ENCODE data around the gene LONRF2.

- TF ChIP-seq, protein P1, sequence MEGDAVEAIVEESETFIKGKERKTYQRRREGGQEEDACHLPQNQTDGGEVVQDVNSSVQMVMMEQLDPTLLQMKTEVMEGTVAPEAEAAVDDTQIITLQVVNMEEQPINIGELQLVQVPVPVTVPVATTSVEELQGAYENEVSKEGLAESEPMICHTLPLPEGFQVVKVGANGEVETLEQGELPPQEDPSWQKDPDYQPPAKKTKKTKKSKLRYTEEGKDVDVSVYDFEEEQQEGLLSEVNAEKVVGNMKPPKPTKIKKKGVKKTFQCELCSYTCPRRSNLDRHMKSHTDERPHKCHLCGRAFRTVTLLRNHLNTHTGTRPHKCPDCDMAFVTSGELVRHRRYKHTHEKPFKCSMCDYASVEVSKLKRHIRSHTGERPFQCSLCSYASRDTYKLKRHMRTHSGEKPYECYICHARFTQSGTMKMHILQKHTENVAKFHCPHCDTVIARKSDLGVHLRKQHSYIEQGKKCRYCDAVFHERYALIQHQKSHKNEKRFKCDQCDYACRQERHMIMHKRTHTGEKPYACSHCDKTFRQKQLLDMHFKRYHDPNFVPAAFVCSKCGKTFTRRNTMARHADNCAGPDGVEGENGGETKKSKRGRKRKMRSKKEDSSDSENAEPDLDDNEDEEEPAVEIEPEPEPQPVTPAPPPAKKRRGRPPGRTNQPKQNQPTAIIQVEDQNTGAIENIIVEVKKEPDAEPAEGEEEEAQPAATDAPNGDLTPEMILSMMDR (IDR thresholded peaks at IDR 0.05), result no peak
- TF ChIP-seq, protein P2, sequence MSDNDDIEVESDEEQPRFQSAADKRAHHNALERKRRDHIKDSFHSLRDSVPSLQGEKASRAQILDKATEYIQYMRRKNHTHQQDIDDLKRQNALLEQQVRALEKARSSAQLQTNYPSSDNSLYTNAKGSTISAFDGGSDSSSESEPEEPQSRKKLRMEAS (CRISPR knock-in tag; IDR thresholded peaks at IDR 0.05), result no peak
- TF ChIP-seq, protein P3, sequence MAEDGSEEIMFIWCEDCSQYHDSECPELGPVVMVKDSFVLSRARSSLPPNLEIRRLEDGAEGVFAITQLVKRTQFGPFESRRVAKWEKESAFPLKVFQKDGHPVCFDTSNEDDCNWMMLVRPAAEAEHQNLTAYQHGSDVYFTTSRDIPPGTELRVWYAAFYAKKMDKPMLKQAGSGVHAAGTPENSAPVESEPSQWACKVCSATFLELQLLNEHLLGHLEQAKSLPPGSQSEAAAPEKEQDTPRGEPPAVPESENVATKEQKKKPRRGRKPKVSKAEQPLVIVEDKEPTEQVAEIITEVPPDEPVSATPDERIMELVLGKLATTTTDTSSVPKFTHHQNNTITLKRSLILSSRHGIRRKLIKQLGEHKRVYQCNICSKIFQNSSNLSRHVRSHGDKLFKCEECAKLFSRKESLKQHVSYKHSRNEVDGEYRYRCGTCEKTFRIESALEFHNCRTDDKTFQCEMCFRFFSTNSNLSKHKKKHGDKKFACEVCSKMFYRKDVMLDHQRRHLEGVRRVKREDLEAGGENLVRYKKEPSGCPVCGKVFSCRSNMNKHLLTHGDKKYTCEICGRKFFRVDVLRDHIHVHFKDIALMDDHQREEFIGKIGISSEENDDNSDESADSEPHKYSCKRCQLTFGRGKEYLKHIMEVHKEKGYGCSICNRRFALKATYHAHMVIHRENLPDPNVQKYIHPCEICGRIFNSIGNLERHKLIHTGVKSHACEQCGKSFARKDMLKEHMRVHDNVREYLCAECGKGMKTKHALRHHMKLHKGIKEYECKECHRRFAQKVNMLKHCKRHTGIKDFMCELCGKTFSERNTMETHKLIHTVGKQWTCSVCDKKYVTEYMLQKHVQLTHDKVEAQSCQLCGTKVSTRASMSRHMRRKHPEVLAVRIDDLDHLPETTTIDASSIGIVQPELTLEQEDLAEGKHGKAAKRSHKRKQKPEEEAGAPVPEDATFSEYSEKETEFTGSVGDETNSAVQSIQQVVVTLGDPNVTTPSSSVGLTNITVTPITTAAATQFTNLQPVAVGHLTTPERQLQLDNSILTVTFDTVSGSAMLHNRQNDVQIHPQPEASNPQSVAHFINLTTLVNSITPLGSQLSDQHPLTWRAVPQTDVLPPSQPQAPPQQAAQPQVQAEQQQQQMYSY (CRISPR knock-in tag; IDR thresholded peaks at IDR 0.05), result no peak
- TF ChIP-seq IRF2 (CRISPR knock-in tag; IDR thresholded peaks at IDR 0.05; ENCODE audit: borderline replicate concordance, low read depth) (no peak), NFYB (CRISPR knock-in tag; conservative IDR thresholded peaks at IDR 0.05; ENCODE audit: low read depth) (no peak), MLX (CRISPR knock-in tag; IDR thresholded peaks at IDR 0.05) (no peak), ZSCAN18 (CRISPR knock-in tag; IDR thresholded peaks at IDR 0.05) (no peak), ZNF121 (CRISPR knock-in tag; IDR thresholded peaks at IDR 0.05) (no peak), FOXP4 (CRISPR knock-in tag; IDR thresholded peaks at IDR 0.05) (no peak), ZNF138 (CRISPR knock-in tag; conservative IDR thresholded peaks at IDR 0.05) (no peak), ZNF416 (CRISPR knock-in tag; IDR thresholded peaks at IDR 0.05) (no peak)
Observed at GRCh38 chr2:100359576-100359975, 37.3 kb upstream of the LONRF2 start.

All from WTC11 (cell line).